ENCODE data around the gene ZNF213.
"Not testable (repeated sequence)": the region's sequence is repeated elsewhere in the genome, so short reads cannot be mapped to it uniquely, and the experiment has no call there.

ZNF213 gene

GRCh38 chr16:3170440-3171180 is 35.8 kb downstream of the ZNF213 start:
- peak; percentile 34 for DNase-seq (ENCODE audit: low spot score)

- peak; percentile 50 for DNase-seq (ENCODE audit: low spot score)
Measured at GRCh38 chr16:3171181-3171854, 36.5 kb downstream of the ZNF213 start.

- DNase-seq (ENCODE audit: low spot score), result peak; percentile 41
Measured at GRCh38 chr16:3171855-3172593, 37.2 kb downstream of the ZNF213 start.

- DNase-seq (ENCODE audit: low spot score), result peak; percentile 69
Measured at GRCh38 chr16:3173892-3174617, 39.2 kb downstream of the ZNF213 start.

GRCh38 chr16:3174618-3175148 is 39.9 kb downstream of the ZNF213 start:
- no peak for DNase-seq (ENCODE audit: low spot score)

- DNase-seq (ENCODE audit: low spot score), result peak; percentile 43
Measured at GRCh38 chr16:3175157-3176093, 40.6 kb downstream of the ZNF213 start.

- no peak for DNase-seq (ENCODE audit: low spot score)
Measured at GRCh38 chr16:3179651-3180050, 44.8 kb downstream of the ZNF213 start.

- DNase-seq (ENCODE audit: low spot score), result no peak
Measured at GRCh38 chr16:3180445-3180878, 45.6 kb downstream of the ZNF213 start.

GRCh38 chr16:3182293-3182607 is 47.4 kb downstream of the ZNF213 start:
- not testable (repeated sequence) for DNase-seq (ENCODE audit: low spot score)

GRCh38 chr16:3182608-3183444 is 48.0 kb downstream of the ZNF213 start:
- DNase-seq (ENCODE audit: low spot score), result peak; percentile 60

GRCh38 chr16:3183445-3184139 is 48.8 kb downstream of the ZNF213 start:
- no peak for DNase-seq (ENCODE audit: low spot score)

GRCh38 chr16:3186946-3187690 is 52.3 kb downstream of the ZNF213 start:
- no peak for DNase-seq (ENCODE audit: low spot score)

GRCh38 chr16:3187798-3188674 is 53.2 kb downstream of the ZNF213 start, which contains the start of gene OR1F1:
TSS of gene OR1F1 (plus strand) at chr16:3188204.
- DNase-seq (ENCODE audit: low spot score), result peak; percentile 53

- no peak for DNase-seq (ENCODE audit: low spot score)
Measured at GRCh38 chr16:3188675-3188924, 53.8 kb downstream of the ZNF213 start.

- DNase-seq (ENCODE audit: low spot score), result peak; percentile 32
Measured at GRCh38 chr16:3188925-3189825, 54.3 kb downstream of the ZNF213 start.

- DNase-seq (ENCODE audit: low spot score), result no peak
Measured at GRCh38 chr16:3189869-3190268, 55.0 kb downstream of the ZNF213 start.

GRCh38 chr16:3190949-3191353 is 56.1 kb downstream of the ZNF213 start:
- no peak for DNase-seq (ENCODE audit: low spot score)

Measured in iPS-NIHi11 (cell line).